AG04450 (cell line): ENCODE results near the gene AHR. TPM values are rescaled to one million over a fixed set of nuclear protein-coding genes. Genes with fewer than 3 reads are reported as not detected.

ENCODE experiments used
- CTCF ChIA-PET: fragments of 300-600, 350-600 bp; formaldehyde crosslinking; extraction: SDS; loops from one replicate; lab custom pipeline; 2022; ENCODE audit warnings: antibody characterized with exemption, inconsistent platforms; lab: Charles Lee
- POLR2A ChIA-PET: fragments of 350-600 bp; formaldehyde crosslinking; extraction: SDS; loops from one replicate; lab custom pipeline; 2021; ENCODE audit warnings: antibody characterized with exemption, inconsistent platforms; lab: Yijun Ruan, JAX
- DNase-seq: peaks from one replicate; pipeline ENCODE4 v3.0.0-alpha.2; 2011; ENCODE audit warnings: low read depth, low spot score
- H3K27ac ChIP-seq: one replicate; pipeline ENCODE4 v1.5.1; 2012; ENCODE audit warnings: low read depth, low read length, control low read depth
- H3K27me3 ChIP-seq: one replicate; pipeline ENCODE4 v1.6.0; 2012; ENCODE audit warnings: low read length; ENCODE audit not compliant: control insufficient read depth, insufficient read depth
- H3K4me3 ChIP-seq: 2 replicates; pipeline ENCODE4 v1.5.1; 2011; ENCODE audit warnings: mild to moderate bottlenecking, low read depth, low read length, control low read depth
- H3K9me3 ChIP-seq: 2 replicates; pipeline ENCODE4 v1.5.1; 2012; ENCODE audit warnings: low read length; ENCODE audit not compliant: control insufficient read depth, insufficient read depth
- polyA plus RNA-seq: library from polyadenylated mRNA; depleted of rRNA; stranded (reverse); fragments of >200 nt; gene quantifications from 2 replicates; pipeline ENCODE4 v1.2.3, GENCODE V29; 2011
- TF ChIP-seq, protein P1 (sequence below): IDR thresholded peaks from 2 replicates; pipeline ENCODE4 v1.5.1; 2011; ENCODE audit warnings: low read depth, low read length, control low read depth, inconsistent platforms

Gene AHR
- polyA plus RNA-seq, 1 experiment = 9.8 TPM

DNA sequence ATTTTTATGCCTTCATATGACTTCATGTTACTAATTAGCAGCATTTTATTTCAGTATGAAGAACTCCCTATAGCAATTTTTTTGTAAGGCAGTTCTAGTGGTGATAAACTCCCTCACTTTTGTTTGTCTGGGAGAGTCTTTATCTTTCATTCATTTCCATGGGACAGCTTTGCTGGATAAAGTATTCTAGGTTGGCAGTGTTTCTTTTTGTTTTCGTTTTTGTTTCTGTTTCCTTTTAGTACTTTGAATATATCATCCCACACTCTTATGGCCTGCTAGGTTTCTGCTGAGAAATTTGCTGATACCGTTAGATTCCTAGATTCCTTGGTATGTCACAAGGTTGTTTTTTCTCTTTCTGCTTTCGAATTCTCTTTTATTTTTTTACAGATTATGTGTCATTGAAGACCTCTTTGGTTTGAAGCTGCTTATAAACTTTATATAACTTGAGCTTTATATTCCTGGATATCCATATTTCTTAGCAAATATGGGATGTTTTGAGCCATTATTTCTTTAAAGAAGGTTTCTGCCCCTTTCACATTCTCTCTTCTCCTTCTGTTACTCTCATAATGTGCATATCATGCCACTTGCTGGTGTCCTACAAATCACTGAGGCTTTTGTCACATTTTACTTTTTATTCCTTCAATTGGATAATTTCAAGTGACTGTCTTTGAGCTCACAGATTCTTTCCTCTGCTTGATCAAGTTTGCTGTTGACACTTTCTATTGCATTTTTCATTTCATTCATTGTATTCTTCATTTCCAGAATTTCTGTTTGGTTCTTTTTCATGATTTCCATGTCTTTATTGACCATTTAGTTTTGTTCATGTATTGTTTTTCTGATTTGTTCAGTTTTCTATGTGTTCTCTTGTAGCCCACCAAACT lies 28.9 kb upstream of the AHR start:
- Histone ChIP-seq H3K9me3 (peaks cover 15% of the 10 kb centered on the region), H3K27me3 (no peaks in the 10 kb centered on the region), H3K27ac (no peak overlapping the region), H3K4me3 (no peak overlapping the region)
- CTCF ChIA-PET = interaction anchor here (1.1 kb wide), 1 partner anchor 13 kb away, joined by 3 read pairs; no protein-coding TSS in a partner anchor
- POLR2A ChIA-PET = no interaction called here
- DNase-seq = no peak
- TF ChIP-seq, protein P1, sequence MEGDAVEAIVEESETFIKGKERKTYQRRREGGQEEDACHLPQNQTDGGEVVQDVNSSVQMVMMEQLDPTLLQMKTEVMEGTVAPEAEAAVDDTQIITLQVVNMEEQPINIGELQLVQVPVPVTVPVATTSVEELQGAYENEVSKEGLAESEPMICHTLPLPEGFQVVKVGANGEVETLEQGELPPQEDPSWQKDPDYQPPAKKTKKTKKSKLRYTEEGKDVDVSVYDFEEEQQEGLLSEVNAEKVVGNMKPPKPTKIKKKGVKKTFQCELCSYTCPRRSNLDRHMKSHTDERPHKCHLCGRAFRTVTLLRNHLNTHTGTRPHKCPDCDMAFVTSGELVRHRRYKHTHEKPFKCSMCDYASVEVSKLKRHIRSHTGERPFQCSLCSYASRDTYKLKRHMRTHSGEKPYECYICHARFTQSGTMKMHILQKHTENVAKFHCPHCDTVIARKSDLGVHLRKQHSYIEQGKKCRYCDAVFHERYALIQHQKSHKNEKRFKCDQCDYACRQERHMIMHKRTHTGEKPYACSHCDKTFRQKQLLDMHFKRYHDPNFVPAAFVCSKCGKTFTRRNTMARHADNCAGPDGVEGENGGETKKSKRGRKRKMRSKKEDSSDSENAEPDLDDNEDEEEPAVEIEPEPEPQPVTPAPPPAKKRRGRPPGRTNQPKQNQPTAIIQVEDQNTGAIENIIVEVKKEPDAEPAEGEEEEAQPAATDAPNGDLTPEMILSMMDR = no peak

DNA sequence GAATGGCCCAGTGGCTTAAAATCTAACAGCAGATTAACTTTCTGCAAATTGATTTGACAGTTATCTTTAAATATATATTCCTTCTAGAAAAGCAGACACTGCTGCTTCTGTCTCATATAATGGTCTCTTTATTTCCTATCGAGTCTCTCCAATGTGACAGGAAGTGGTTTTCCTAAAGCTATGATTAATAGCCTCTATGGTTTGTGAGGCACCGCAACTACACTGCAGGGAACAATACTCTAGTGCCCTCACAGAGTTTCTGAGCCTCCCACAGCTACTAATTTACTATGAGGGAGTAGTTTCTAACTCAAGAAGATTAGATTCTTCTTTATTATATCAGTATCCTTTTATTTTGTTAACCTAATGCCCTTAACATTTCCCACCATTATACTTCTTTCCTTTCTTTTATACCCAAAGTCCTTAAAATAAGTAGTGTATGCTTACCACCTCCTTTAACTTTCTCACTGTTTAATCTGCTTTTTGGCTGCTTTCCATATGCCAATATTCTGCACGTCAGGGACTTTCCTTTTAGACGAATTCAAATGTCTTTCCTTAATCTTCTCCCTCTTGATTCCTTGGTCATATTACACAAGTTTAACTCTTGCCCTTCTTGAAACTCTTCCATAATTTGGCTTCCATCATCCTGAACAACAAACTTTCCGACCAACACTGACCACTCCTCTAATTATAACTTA lies 23.8 kb upstream of the AHR start:
- DNase-seq = no peak
- TF ChIP-seq, protein P1 = no peak
- CTCF ChIA-PET = interaction anchor here (1.1 to 2.9 kb wide), 2 partner anchors 27 to 292 kb away, joined by 9 to 11 read pairs; no protein-coding TSS in a partner anchor
- POLR2A ChIA-PET = no interaction called here
- H3K27ac ChIP-seq = no peak overlapping the region
- no peaks in the 10 kb centered on the region for H3K27me3 ChIP-seq
- H3K9me3 ChIP-seq = peaks cover 15% of the 10 kb centered on the region
- no peak overlapping the region for H3K4me3 ChIP-seq

DNA sequence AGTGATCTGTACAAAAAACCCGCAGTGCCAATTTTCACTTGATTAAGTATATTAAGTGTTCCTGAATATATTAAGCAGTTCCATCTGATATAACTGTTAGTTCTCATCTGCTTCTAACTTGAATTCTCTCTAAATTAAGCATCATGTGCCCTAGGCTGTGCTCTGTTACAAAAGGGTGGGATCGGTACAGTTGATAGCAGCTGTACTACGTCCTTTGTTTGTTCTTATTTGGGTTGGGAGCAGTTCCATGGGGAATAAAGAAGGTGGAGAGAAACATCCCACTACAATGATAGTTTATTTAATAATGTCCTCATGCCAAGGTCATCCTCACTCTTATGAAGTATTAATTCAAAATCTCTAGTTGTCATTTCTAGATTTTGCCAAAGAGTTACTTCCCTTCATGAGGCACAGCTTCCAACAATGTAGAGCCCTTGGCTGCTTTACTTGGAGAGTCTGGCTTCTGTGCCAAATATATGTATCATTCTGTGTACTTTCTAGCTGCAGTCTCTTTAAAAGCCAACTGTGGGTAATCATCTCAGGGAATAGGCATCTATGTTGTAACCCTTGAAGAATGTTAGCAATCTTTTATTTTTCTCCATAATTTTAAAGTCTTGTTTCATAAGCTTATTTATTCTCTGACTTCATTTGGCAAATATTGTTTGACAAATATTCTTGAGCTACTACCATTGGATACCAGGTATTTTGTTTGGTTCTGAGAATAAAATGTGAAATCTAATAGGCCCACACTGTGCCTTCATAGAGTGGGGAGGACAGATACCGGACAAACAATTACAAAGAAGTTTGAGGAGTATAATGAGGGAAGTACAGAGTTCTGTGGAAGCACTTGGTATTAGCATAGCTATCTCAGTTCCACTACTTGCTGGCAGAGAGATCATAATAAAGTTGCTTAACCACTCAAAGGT lies 22.4 kb upstream of the AHR start:
- no peaks in the 10 kb centered on the region for H3K27me3 ChIP-seq
- ChIA-PET CTCF (interaction anchor here (0.6 to 2.9 kb wide), 4 partner anchors 22 to 358 kb away, joined by 5 to 22 read pairs (median 8); no protein-coding TSS in a partner anchor), POLR2A (interaction anchor here (0.6 to 1.0 kb wide), 3 partner anchors 22 to 133 kb away, joined by 3 to 5 read pairs (median 3); partner anchors contain the start of gene AHR)
- no peak overlapping the region for H3K4me3 ChIP-seq
- peak overlapping the region; percentile 84 for H3K27ac ChIP-seq
- peak; percentile 79 for DNase-seq
- TF ChIP-seq, protein P1 = no peak
- peaks cover 7% of the 10 kb centered on the region for H3K9me3 ChIP-seq

DNA sequence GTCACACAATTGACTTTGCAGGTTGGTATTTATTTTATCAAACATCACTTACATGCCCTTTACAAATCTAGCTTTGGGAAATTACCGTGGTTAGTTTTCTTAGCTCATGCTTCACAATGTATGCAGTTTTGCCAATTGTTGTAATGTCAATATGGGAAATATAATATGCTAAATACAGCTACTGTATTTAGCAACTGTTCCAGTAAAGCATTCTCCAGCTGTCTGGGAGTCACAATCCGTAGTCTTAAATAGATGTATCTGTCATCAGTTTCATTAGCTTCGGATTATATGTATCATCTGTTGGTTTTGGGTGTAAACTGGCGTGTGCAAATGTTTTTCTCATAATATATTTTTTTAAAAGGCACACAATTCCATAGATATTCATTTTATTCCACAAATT lies 19.4 kb upstream of the AHR start:
- H3K4me3 ChIP-seq = no peak overlapping the region
- no peak for DNase-seq
- TF ChIP-seq, protein P1 = no peak
- H3K9me3 ChIP-seq = no peaks in the 10 kb centered on the region; the same call in 1 of the 2 replicates
- H3K27me3 ChIP-seq = no peaks in the 10 kb centered on the region
- POLR2A ChIA-PET = no interaction called here
- CTCF ChIA-PET = no interaction called here
- H3K27ac ChIP-seq = no peak overlapping the region
